Left ventricle myocardium superior (tissue), 1 donor: ENCODE results near the gene PABPN1L. TPM values are rescaled to one million over a fixed set of nuclear protein-coding genes. Genes with fewer than 3 reads are reported as not detected.

ENCODE experiments used
- ATAC-seq: fragments of 200-7000 bp; cut with Tn5 transposase; one replicate; pipeline ENCODE4 v1.9.1; 2020; ENCODE audit warnings: mild to moderate bottlenecking, moderate library complexity
- DNase-seq: peaks from one replicate; pipeline ENCODE4 v3.0.0-alpha.2; 2020
- intact Hi-C: fragments of 100-400 bp; cut with micrococcal nuclease; formaldehyde crosslinking; loops from one replicate; pipeline ENCODE4 v1.11.0; 2022
- total RNA-seq: library from RNA; stranded (reverse); fragmentation: NEBNext Ultra II Directional; extraction: Animal tissue kit (Norgen Biotek cat#: 25700); gene quantifications from one replicate; pipeline ENCODE4 v1.2.1, GENCODE V29; 2021
- donor health status: DM: no; HTN: yes; CAD: no; lungs with severe emphysema.

PABPN1L gene
- total RNA-seq, 1 donor from 2014 or later = not detected

DNA sequence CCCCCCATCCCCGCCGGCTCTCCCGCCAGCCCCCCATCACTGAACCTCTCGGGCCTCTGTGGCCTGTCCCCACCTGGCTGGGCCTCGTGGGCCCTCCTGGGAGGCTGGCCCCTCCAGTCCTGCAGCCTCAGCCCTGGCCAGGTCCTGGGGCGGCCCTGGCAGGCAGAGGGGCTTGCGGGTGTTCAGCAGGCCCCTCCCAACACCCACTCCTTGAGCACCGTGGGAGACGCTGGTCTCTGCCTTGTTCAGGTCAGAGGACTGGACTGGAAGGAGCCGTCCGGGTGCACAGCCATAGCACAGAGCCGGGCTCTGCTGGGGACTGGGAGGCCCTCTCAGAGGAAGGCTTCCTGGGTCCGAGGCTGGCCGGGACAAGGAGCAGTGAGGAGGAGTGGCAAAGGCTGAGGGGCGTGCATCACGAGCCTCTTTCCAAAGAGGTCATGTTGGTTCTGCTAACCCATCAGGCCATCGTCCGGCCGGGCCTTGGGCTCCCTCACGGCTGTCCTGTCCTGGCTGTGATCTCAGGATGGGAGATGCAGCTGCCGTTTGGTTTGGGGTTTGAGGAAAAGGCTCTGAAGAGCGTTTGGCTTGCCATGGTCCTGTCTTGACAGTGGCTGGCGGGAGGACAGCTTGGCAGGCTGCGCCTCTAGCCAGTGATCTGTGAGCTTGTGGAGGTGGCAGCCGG is 6.3 kb upstream of the PABPN1L start:
- no peak for DNase-seq
- ATAC-seq = no peak
- intact Hi-C loops = no loop called here

DNA sequence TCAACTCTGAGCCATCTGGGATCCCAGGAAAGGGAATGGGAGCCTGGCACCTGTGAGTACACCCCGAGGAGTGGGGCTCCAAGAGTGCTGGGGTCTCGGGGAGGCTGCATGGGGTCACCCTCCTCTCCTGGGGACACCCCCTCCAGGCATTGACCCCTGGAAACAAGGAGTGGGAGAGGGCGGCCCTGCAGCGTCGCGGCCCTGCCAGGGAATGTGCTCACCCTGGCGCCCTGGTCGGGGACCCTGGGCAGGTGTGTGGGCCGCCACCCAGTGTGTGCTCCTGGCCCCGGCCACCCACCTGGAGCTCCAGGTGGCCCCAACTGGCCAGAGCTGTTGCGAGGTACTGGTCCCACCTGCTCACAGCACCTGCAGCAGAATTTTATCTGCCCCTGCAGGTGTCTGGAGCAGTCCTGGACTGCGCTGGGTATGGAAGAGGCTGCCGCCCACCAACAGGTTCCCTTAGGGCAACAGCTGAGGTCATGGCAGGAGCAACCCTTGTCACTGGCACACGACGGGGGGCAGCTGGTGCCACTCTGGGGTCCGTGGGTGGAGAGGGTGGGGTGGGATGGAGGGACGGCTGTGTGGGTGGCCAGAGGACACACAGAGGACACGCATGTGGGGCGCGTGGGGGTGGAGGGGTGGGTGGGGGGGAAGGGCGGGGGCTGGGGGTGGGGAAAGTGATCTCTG is 5.4 kb upstream of the PABPN1L start:
- DNase-seq (no peak), ATAC-seq (no peak)
- intact Hi-C loops = no loop called here

DNA sequence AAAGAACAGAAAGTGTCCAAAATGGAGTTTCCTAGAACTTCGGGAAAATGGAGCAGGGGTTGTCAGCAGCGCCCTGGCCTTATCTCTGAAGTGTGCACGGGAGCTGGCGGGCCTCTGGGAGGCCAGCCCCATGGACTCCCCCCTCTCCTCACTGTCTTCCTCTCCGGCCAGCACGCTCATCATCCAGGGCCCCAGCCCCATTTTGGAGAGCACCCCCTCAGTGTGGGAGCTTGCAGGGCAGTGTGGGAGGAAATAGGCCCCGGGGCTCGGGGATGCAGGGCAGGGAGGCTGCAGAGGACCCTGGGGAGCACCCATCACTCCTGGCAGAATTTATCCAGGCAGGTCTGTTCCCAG is 4.9 kb upstream of the PABPN1L start:
- intact Hi-C loops = no loop called here
- ATAC-seq = no peak
- no peak for DNase-seq

DNA sequence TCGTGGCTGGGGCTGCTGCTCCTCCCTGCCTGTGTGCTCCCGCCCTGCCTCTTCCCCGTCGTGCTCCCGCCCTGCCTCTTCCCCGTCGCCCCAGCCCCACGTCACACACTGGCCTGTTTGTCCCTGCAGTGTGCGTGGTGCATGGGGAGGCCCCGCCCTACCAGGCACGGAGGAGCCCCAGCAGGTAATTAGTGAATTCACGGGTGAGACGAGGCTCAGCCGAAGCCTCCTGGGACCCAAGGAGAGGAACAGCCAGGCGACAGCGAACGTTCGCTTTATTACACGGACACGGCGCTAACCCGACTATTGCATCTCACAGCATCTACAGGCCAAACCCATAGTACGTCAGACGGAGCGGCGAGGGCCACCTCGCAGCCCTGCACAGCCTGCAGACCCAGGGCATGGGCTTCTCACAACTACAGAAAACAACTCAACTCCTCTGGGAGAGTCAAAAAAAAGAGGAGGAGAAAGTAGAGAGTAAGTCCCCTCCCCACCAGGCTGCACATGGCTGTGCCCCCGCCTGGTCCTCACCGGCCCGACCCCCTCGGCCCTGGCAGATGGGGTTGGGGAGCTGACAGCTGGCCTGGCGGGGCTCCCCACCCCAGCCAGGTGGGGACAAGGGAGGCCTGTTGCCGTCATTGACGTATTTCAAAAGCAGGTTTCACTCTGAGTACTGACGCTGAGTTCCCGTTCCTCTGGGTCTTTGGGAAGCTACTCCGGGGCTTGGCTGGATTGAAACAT is 4.3 kb upstream of the PABPN1L start:
- ATAC-seq = peak; percentile 7
- DNase-seq = no peak
- intact Hi-C loops = no loop called here

DNA sequence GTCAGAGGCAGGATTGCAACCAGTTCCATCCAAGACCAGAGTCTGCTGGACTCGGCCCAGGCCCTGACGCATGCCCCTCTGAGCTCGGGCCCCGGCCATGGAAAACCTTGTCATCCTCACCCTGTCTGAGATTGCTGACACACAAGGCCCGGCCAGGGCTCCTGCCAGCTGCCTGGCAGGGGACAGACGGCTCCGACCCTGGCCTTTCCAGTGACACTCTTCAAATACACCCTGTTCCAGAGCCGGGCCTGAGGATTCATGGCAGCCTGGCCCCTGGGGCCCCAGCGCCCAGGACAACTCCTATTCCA is 3.2 kb upstream of the PABPN1L start:
- DNase-seq (peak; percentile 75), ATAC-seq (peak; percentile 83)
- intact Hi-C loops = no loop called here

DNA sequence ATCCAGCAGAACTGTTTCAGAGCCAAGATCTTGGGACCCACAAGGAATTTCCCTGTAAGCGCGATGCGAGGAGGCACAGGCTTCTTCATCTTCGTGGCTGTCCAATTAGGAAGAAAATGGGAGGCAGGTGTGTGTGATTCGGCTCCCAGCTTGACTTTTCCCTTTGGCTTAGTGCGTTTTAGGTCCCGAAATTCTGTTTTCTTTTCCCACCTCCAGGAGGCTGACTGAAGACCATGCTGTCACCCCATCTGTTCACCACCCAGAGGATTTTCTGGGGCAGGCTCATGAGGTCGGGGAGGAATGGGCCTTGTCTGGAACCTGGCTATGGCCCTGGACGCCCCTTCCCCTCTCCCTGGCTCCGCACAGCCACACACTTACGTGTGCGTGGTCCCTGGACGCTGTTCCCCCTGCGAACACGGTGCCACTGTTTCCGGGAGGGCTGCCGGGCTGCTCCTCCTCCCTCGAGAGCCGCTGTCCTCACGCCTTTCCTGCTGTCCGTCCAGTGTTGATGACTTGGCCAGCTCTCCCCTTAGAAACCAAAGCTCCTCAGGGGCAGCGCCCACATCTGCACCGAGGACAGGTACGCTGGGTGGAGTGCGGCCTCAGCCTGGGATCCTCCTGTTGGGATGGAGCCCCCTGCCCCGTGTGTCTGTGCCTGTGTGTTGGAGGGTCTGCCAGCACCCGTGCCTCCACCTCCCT is 2.7 kb upstream of the PABPN1L start:
- ATAC-seq (no peak), DNase-seq (no peak)
- intact Hi-C loops = no loop called here

DNA sequence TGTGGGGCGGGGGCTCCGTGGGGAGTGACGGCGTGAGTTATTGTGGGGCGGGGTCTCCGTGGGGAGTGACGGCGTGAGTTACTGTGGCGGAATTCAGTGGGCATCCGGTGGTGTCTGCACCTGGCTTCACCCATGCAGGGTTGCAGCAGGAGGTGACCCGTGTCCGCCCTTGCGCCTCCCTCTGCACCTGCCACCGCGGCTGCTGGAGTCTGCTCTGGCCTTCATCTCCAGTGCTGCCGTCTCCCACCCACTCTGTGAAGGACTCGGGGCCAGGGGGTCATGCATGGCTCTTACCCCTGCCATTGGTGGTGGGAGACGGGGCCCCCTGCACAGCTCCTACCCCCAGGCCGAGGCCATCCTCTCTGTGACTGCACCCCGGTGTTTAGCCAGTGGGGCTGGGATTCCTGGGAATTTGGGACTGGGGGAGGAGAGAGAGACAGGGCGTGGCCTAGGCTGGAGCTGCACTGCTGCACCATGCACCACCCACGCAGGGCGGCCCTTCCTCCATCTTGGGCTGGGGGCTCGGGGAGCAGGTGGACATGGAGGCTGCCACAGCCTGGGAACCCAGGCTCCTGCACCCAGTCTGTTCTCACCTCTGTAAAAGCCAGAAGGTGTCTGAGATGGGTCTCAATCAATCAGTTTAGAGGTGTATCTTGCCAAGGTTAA is 1.3 kb upstream of the PABPN1L start:
- intact Hi-C loops = no loop called here
- ATAC-seq = no peak
- no peak for DNase-seq

DNA sequence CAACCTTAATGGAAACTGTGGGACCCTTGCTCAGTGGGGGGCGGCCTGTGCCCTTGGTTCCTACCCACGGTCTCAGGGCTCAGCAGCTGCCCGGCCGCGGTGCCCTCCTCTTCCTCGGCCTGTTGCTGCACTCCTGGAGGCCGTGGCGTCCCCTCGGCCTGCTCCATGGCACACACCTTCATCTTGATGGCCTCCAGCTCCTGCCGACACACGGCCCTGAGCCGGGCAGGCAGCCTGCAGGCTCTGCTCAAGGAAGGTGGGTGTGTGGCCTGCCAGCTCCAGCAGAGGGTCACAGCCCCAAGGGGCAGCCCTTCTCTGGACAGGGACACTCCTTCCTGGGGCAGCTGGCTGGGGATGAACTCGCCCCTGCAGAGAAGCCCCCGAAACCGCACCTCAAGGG is 718 bp downstream of the PABPN1L start:
- intact Hi-C loops = no loop called here
- ATAC-seq (no peak), DNase-seq (no peak)

DNA sequence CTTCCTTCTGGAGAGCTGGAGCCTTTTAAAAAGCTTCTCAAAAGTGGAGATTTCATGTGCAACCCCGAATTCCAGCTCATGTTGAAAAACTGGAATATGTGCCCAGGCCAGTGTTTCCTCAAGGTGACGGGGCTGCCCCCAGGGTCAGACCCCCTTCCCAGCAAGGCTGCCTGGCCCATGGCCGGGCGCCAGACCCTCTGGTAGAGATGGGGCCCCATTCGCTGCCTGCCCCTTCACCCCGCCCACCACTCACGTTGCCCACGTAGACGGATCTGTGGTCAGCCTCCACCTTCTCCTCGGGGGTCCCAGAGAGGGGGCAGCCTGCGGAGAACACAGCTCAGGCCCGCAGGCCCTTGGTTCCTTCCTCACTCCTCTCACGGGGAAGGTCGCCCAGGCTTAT is 1.1 kb downstream of the PABPN1L start:
- intact Hi-C loops = no loop called here
- no peak for ATAC-seq
- DNase-seq = no peak

DNA sequence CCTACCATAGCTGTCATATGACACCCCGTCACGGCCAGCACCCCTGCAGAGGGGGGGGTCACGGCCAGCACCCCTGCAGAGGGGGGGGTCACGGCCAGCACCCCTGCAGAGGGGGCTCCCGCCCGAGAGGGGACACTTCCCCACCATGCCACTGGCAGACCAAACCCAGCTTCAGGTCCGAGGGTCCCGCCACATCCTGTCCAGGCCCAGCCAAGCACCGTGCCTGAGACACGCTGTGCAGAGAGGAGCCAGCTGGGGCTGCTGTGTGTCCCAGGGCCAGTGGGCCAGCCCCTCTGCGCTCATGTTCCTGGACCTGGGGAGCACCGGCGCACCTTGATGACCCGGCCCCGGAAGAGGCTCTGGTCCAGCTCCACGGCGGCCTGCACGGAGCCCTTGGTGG is 1.9 kb downstream of the PABPN1L start:
- ATAC-seq (no peak), DNase-seq (no peak)
- intact Hi-C loops = no loop called here

DNA sequence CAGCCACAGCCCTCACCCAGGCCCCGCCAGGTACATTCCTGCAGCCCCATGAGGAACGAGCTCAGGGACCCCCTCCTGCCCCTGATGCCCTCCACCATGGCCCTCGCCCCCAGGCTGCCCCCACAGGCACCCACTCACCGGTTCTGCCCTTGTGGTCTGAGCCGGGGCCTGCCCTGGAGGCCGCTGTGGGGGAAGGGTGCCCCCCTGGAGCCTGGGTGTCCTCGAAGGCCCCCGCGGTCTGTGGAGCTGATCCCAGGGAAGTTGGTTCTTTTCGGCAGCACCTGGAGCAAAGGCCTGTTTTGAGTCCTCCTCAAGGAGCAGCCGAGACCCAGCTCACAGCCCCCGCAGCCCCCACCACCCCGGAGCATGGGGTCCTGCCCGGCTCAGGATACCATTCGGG is 2.4 kb downstream of the PABPN1L start:
- no peak for ATAC-seq
- no peak for DNase-seq
- intact Hi-C loops = no loop called here

DNA sequence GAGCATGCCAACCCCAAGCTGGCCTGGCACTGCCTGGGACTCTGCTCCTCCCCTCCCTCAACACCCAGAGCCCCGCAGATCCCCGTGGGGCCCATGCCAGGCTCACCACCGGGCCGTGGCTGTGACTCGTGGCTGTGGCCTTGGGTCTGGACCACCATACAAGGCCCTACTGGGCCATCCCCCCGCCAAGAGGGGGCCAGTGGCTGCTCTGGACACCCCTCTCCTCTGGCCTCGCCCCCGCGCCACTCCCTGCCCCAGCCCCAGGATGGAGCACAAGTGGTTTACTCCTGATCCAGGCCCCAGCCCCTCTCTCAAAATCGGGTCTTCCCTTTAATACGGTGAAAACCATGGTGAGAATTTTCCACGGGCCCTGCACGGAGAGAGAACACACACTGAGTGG is 3.0 kb downstream of the PABPN1L start:
- ATAC-seq (no peak), DNase-seq (no peak)
- intact Hi-C loops = no loop called here

DNA sequence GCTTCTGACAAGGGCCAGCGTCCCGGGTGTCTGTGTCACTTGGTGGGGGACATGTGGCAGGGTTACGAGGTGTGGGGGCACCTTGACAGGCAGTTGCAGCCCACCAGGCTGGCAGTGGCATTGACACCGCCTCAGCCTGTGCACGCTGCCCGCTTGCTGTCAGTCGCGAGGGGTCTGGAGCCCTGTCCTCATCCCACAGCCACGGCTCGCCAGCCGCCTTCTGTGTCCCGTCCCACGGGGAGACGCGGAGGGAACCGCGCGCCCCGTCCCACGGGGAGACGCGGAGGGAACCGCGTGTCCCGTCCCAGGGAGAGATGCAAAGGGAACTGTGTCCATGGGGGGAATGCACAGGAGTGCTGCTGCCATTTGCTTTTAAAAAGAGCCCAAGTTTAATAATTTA is 3.5 kb downstream of the PABPN1L start:
- DNase-seq (no peak), ATAC-seq (no peak)
- intact Hi-C loops = no loop called here

DNA sequence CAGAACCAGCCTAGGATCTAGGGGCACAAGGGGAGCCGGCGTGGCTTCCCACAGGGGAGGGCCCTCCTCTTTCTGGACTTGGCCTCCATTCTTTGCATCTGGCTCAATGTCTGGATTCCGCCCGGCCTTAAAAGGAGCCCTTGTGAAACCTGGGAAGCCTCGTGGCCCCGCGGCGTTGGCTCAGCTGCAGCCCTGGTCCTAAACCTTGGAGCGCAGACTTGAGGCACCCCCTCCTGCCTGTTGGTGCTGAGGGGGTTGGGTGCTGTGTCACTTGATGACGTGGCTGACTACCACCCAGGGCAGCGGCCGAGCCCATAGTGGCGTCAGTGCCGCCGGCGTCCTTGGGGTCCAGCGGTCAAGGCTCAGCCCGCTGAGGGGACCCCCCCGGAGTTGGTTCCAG is 5.1 kb downstream of the PABPN1L start:
- DNase-seq (no peak), ATAC-seq (no peak)
- intact Hi-C loops = no loop called here

DNA sequence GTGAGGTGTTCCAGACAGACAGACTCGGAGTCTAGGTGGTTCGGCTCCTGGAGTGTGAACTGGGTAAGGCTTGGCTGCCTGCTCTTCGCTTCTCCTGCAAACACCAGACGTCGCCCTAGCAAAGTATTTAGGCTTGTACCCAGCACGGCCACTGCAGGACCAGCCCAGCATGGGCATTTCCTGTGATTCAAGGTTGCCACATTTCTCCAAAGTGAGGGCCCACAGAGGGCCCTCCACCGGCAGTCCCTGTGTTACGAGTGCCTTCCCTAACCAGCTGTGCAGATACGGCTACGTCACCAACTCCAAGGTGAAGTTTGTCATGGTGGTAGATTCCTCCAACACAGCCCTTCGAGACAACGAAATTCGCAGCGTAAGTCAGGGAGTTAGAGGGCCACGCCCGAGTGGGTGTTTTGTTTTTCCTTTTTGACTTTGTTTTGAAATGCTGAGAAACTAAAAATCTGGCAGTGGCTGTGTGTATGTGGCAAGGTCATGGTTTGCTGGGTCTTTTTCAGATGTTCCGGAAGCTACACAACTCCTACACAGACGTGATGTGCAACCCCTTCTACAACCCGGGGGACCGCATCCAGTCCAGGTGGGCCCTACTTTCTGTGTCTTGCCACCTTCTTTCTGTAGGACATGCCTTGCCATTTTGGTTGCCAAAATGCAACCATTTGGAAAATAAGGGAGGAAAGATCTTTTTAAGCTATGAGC is 6.9 kb downstream of the PABPN1L start:
- DNase-seq (no peak), ATAC-seq (no peak)
- intact Hi-C loops = no loop called here

DNA sequence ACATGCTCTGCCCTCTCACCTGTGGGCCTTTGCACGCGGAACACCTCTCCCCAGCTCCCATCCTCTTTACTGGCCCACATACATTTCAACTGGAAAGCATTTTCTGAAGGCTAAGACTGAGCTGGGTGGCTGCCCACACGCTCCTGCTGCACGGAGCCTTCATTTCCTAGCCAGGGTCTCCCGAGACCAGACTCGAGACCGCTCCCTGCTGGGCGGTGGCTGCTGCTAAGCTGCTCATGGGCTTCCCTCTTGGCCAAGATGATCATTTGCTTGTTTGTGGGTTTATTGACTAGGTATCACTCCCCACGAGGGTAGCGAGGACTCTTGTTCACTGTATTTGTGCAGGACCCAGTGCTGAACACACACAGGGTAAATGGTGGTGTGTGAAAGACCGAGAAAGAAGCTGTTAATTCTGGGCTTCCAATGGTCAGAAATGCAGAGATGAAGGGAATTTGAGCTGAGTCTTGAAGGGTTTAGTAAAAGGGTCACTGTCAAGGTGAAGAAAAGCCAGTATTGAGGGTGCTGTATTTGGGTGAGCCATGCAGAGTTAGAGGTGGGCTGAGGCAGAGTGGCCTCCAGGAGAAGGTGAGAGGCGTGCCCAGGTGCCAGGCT is 8.6 kb downstream of the PABPN1L start:
- intact Hi-C loops = no loop called here

DNA sequence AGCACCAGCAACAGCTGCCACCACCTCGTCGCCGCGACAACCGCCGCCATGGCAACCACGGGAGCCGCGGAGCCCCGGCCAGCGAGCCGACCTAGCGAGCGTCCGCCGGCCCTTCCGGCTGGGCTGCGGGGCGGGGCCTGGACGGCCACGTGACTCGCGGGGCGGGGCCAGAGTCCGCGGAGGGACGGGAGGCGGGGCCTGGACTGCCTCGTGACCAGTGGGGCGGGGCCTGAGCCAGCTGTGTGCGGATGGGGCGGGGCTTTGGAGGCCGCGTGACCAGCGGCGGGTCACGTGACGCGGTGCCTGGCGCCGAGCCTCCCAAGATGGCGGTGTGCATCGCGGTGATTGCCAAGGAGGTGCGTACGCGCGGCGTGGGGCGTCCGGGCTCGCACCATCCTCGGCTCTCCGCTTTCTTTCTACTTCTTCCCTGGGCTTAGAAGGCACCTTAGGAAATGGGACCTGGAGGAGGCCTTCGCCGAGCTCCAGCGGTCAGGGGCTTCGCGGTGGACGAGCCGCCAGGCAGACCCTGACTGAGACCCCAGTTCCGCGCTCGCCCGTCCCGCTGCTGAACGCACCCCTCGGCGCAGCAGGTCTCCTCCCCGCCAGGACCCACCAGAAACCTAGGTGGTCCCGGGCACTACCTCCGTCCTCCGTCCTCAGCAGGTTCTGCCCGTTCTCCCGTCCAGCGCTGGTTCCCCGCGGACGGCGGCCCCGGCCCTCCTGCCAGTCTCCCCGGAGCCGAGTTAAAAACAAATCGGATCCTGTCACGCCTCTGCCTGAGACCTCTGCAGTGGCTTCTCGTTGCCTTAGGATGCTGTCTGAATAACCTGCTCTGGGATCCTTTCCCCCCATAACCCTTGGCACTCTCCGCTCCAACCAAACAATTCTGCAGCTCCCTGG is 9.4 kb downstream of the PABPN1L start, which contains the start of the genes GALNS and TRAPPC2L:
Gene GALNS, minus strand, starts transcription at position 120 of the 900 bp plus-strand sequence. Its CDS starts 70 bp downstream, at position 50.
Gene TRAPPC2L, plus strand, starts transcription at position 300 of the 900 bp plus-strand sequence. Its CDS starts 24 bp downstream, at position 324.
- intact Hi-C loops = no loop called here
- DNase-seq (peak; percentile 100), ATAC-seq (peak; percentile 98)

More for the DNA sequence above, 8.6 kb downstream of the PABPN1L start:
- DNase-seq (peak; percentile 87), ATAC-seq (peak; percentile 75)
